WI38 (cell line): ENCODE results near the gene LRRC57.

Experiments
- H3K4me3 ChIP-seq: 2 replicates; pipeline ENCODE4 v1.5.1; 2011; ENCODE audit warnings: low read depth, mild to moderate bottlenecking, control low read depth, low read length
- CTCF ChIP-seq: IDR thresholded peaks from 2 replicates; pipeline ENCODE4 v1.5.1; 2012; ENCODE audit warnings: low read depth, mild to moderate bottlenecking, control low read depth, low read length

LRRC57 gene

GRCh38 chr15:42548249-42549031, at the start of gene LRRC57, which contains the start of gene HAUS2:
Gene LRRC57, minus strand, starts transcription at chr15:42548793. Its CDS starts 359 bp downstream, at chr15:42548434.
Gene HAUS2, plus strand, starts transcription at chr15:42548838. Its CDS starts 35 bp downstream, at chr15:42548873.
- no peak for TF ChIP-seq CTCF
- H3K4me3 ChIP-seq = peak within 1 kb of the TSS; percentile 98

- TF ChIP-seq CTCF = no peak
- H3K4me3 ChIP-seq = 0 out of 2 replicates have a peak overlapping the region, but pooled peaks have one; percentile 2
Measured at GRCh38 chr15:42595626-42596240, 47.1 kb upstream of the LRRC57 start.

- no peak overlapping the region for H3K4me3 ChIP-seq
- TF ChIP-seq CTCF = no peak
Measured at GRCh38 chr15:42594095-42594494, 45.5 kb upstream of the LRRC57 start.

GRCh38 chr15:42593143-42593542, 44.5 kb upstream of the LRRC57 start:
- H3K4me3 ChIP-seq = no peak overlapping the region
- TF ChIP-seq CTCF = no peak

GRCh38 chr15:42592716-42593115, 44.1 kb upstream of the LRRC57 start:
- H3K4me3 ChIP-seq = no peak overlapping the region
- TF ChIP-seq CTCF = no peak

- peak; percentile 29; the same call in 1 of the 2 replicates for TF ChIP-seq CTCF
- no peak overlapping the region for H3K4me3 ChIP-seq
Measured at GRCh38 chr15:42591238-42591934, 42.8 kb upstream of the LRRC57 start.
